ENCODE measurements around the gene FBRSL1.

Gene FBRSL1

DNA sequence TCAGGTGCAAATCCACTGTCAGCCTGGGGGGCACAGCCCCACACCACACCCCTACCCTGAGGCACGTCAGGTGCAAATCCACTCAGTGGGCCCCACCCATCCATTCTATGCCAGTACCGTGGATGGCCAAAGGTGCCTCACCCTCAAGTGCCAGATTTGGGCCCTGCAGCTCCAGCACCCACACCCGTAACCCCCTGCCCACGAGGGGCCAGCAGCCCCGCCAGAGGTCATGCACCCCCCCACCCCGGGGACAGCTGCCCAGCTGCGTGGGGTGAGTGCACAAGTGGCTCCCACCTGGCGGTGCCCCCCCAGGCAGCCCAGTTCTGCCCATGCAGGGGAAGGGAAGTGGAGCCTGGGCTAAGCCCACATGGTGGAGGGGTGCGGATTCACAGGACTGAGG, 51.2 kb downstream of the FBRSL1 start:
- DNase-seq (ENCODE audit: low read depth in 2 of 2) = no peak

- DNase-seq (ENCODE audit: low read depth in 2 of 2) = no peak
Observed at GRCh38 chr12:132541996-132542395, 52.0 kb downstream of the FBRSL1 start.

DNA sequence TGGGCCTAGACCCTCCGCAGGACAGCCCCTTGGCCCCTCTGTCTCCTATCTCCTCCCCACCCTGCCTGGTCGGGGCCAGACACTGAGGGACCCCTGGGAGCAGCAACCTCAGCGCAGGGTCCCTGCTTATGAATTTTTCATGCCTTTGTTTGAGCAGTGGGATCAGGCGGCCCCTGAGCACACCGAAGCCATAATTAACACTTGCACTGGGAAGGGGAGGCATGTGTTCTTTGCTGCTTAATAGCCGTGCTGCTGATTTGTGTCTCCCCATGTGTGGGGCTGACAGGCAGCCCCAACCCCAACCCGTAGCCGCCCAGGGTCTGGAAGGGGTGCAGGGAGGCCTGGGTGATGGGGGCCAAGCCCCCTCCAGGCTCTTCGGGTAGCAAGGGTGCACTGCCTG, 52.7 kb downstream of the FBRSL1 start:
- no peak for DNase-seq (ENCODE audit: low read depth in 2 of 2)

GRCh38 chr12:132543298-132544079, 53.5 kb downstream of the FBRSL1 start:
- DNase-seq (ENCODE audit: low read depth in 2 of 2) = no peak

GRCh38 chr12:132544080-132544397, 54.1 kb downstream of the FBRSL1 start:
- no peak for DNase-seq (ENCODE audit: low read depth in 2 of 2)

- no peak for DNase-seq (ENCODE audit: low read depth in 2 of 2)
Observed at GRCh38 chr12:132544498-132544897, 54.5 kb downstream of the FBRSL1 start.

GRCh38 chr12:132545164-132545953, 55.4 kb downstream of the FBRSL1 start:
- DNase-seq (ENCODE audit: low read depth in 2 of 2) = no peak

DNA sequence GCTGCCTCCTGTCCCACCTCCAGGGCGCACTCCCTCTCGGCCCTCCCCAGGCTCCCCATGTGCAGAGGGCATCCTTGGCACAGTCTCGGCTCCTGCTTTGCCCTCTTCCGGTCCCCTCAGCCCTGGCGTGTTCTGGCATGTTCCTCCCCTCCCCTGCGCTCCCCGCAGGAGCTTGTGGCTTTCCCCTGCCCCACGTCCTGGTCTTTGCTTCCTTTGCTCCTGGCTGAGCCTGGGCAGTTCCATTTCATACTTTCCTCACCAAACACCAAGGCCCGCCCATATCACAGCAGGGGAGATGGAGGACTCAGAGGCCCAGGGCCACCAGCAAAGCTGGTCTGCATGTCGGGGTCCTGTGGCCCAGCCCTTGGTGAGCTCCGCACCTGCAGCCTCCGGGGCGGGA, 56.0 kb downstream of the FBRSL1 start:
- DNase-seq (ENCODE audit: low read depth in 2 of 2) = no peak

- no peak for DNase-seq (ENCODE audit: low read depth in 2 of 2)
Observed at GRCh38 chr12:132546647-132547046, 56.7 kb downstream of the FBRSL1 start.

DNA sequence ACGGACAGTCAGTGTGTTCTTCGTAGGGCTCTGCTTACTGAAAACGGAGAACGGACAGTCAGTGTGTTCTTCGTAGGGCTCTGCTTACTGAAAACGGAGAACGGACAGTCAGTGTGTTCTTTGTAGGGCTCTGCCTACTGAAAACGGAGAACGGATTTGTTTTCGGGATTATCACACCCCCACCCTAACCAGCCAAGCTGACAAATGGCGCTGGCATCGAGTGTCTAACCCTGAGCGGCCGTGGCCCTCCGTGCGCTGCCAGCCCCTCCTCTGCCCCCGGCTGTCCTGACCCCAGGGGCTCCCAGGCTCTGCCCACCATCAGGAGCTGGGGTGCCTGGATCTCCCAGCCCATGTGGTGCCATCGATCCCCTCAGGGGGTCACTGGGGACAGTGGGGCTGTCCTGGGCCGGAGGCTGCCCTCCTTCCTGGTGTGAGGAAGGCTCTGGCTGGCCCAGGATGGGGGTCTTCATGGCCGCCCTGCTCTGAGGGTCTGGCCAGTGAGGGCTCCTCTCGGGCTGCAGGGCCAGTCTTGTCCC, 57.3 kb downstream of the FBRSL1 start:
- DNase-seq (ENCODE audit: low read depth in 2 of 2) = no peak

- no peak for DNase-seq (ENCODE audit: low read depth in 2 of 2)
Observed at GRCh38 chr12:132548430-132549058, 58.6 kb downstream of the FBRSL1 start.

GRCh38 chr12:132549059-132549458, 59.1 kb downstream of the FBRSL1 start:
- DNase-seq (ENCODE audit: low read depth in 2 of 2) = no peak

- DNase-seq (ENCODE audit: low read depth in 2 of 2) = no peak
Observed at GRCh38 chr12:132550014-132550802, 60.3 kb downstream of the FBRSL1 start.

- no peak for DNase-seq (ENCODE audit: low read depth in 2 of 2)
Observed at GRCh38 chr12:132550830-132551640, 61.1 kb downstream of the FBRSL1 start.

- no peak for DNase-seq (ENCODE audit: low read depth in 2 of 2)
Observed at GRCh38 chr12:132551641-132552031, 61.7 kb downstream of the FBRSL1 start.

- no peak for DNase-seq (ENCODE audit: low read depth in 2 of 2)
Observed at GRCh38 chr12:132554845-132555630, 65.1 kb downstream of the FBRSL1 start.

DNA sequence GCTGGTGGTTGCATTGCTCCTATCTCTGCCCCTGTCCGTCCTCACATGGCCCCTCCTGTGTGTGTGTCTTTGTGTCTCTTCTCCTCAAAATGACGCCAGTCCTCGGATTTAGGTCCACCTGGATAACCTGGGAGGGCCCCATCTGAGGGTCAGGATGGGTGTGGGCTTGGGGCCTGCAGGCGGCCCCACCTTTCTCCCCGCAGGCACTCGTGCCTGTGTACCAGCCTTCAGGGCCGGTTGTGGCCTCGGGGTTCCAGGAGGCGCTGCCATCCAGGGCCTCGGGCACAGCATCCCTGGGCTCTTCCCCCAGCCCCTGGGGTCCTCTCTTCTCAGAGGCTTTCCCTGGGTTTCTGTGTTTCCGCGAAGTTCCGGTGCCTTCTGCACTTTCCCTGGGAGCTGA, 65.7 kb downstream of the FBRSL1 start:
- no peak for DNase-seq (ENCODE audit: low read depth in 2 of 2)

GRCh38 chr12:132556216-132556615, 66.3 kb downstream of the FBRSL1 start:
- DNase-seq (ENCODE audit: low read depth in 2 of 2) = no peak

GRCh38 chr12:132556801-132557200, 66.8 kb downstream of the FBRSL1 start:
- DNase-seq (ENCODE audit: low read depth in 2 of 2) = no peak

All from fibroblast of skin of left biceps (primary cell).